IPS-15b (cell line): ENCODE results near the gene CCDC9.

ENCODE experiments used
- H3K27me3 ChIP-seq: one replicate; pipeline ENCODE4 v1.6.1; 2013; ENCODE audit warnings: low read length; ENCODE audit not compliant: control insufficient read depth, insufficient read depth
- H3K36me3 ChIP-seq: one replicate; pipeline ENCODE4 v1.6.1; 2013; ENCODE audit warnings: low read length; ENCODE audit not compliant: control insufficient read depth, insufficient read depth
- H3K4me1 ChIP-seq: one replicate; pipeline ENCODE4 v1.6.1; 2013; ENCODE audit warnings: mild to moderate bottlenecking, low read length; ENCODE audit not compliant: control insufficient read depth, insufficient read depth
- H3K4me3 ChIP-seq: one replicate; pipeline ENCODE4 v1.5.1; 2013; ENCODE audit warnings: low read depth, low read length
- H3K9ac ChIP-seq: one replicate; pipeline ENCODE4 v1.6.1; 2013; ENCODE audit warnings: low read depth, mild to moderate bottlenecking, low read length
- H3K9me3 ChIP-seq: one replicate; pipeline ENCODE4 v1.6.1; 2013; ENCODE audit warnings: mild to moderate bottlenecking, low read length; ENCODE audit not compliant: control insufficient read depth, insufficient read depth

CCDC9 gene

GRCh38 chr19:47313754-47314295 is 57.5 kb downstream of the CCDC9 start:
- Histone ChIP-seq H3K36me3 (no peaks in the 10 kb centered on the region), H3K27me3 (no peaks in the 10 kb centered on the region), H3K9me3 (no peaks in the 10 kb centered on the region), H3K4me3 (no peak overlapping the region), H3K4me1 (peaks cover 2% of the 10 kb centered on the region), H3K9ac (no peak overlapping the region)

GRCh38 chr19:47315125-47315821 is 58.9 kb downstream of the CCDC9 start:
- no peaks in the 10 kb centered on the region for H3K9me3 ChIP-seq
- no peaks in the 10 kb centered on the region for H3K36me3 ChIP-seq
- H3K4me3 ChIP-seq, result no peak overlapping the region
- H3K4me1 ChIP-seq, result peaks cover 2% of the 10 kb centered on the region
- no peaks in the 10 kb centered on the region for H3K27me3 ChIP-seq
- no peak overlapping the region for H3K9ac ChIP-seq

DNA sequence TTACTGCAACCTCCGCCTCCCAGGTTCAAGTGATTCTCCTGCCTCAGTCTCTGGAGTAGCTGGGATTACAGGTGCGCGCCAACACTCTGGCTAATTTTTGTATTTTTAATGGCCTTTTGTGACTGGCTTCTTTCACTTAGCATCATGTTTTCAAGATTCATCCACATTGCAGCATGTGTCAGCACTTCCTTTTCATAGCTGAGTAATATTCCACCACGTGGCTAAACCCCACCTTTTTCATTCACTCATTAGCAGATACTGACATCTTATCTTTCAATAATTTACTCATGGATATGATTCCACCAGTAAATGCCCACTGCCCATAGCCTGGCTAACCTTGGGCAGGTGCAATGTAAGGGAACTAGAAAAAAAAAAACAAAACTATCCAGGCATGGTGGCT is 60.2 kb downstream of the CCDC9 start:
- H3K27me3 ChIP-seq, result no peaks in the 10 kb centered on the region
- no peaks in the 10 kb centered on the region for H3K9me3 ChIP-seq
- no peak overlapping the region for H3K4me3 ChIP-seq
- peaks cover 2% of the 10 kb centered on the region for H3K4me1 ChIP-seq
- H3K36me3 ChIP-seq, result no peaks in the 10 kb centered on the region
- H3K9ac ChIP-seq, result no peak overlapping the region

GRCh38 chr19:47319923-47320871 is 63.9 kb downstream of the CCDC9 start:
- peaks cover 2% of the 10 kb centered on the region for H3K4me1 ChIP-seq
- no peak overlapping the region for H3K4me3 ChIP-seq
- no peaks in the 10 kb centered on the region for H3K9me3 ChIP-seq
- H3K9ac ChIP-seq, result no peak overlapping the region
- H3K36me3 ChIP-seq, result no peaks in the 10 kb centered on the region
- H3K27me3 ChIP-seq, result no peaks in the 10 kb centered on the region
